H1 (cell line): ENCODE measurements around the gene MEP1A. TPM values are rescaled to one million over a fixed set of nuclear protein-coding genes. Genes with fewer than 3 reads are reported as not detected.

ENCODE experiments used
- EGR1 ChIP-seq: IDR thresholded peaks from 2 replicates; pipeline ENCODE4 v1.6.1; 2011; ENCODE audit warnings: low read depth, low read length, borderline replicate concordance
- JUND ChIP-seq: IDR thresholded peaks from 2 replicates; pipeline ENCODE4 v1.6.1; 2011; ENCODE audit warnings: mild to moderate bottlenecking, improper control_type of control experiment, low read length
- KDM5A ChIP-seq: fragments of 200-600 bp; IDR thresholded peaks from 2 replicates; pipeline ENCODE4 v1.7.1; 2012; ENCODE audit warnings: mild to moderate bottlenecking, low read length, inconsistent platforms, mixed read lengths
- POLR2A ChIP-seq, 2 experiments: IDR thresholded peaks; 1 replicate in 1 of 2; 2 replicates in 1 of 2; pipeline ENCODE4 v1.6.1; 2011; ENCODE audit warnings: low read depth in 2 of 2, low read length in 2 of 2, mild to moderate bottlenecking in 2 of 2; ENCODE audit errors: control extremely low read depth in 1 of 2
- POLR2AphosphoS5 ChIP-seq: IDR thresholded peaks from 2 replicates; pipeline ENCODE4 v1.6.1; 2011; ENCODE audit warnings: low read depth, low read length
- TAF1 ChIP-seq: IDR thresholded peaks from 2 replicates; pipeline ENCODE4 v1.6.1; 2011; ENCODE audit warnings: mild to moderate bottlenecking, low read depth, low read length
- TCF12 ChIP-seq: IDR thresholded peaks from 2 replicates; pipeline ENCODE4 v1.6.1; 2011; ENCODE audit warnings: low read depth, mild to moderate bottlenecking, low read length
- polyA plus RNA-seq, 7 experiments: library from polyadenylated mRNA; depleted of rRNA in 3 of 7; stranded (reverse) in 5 of 7; unstranded in 2 of 7; fragments of >200 nt in 5 of 7; fragments of 200-250 nt in 2 of 7; gene quantifications; 1 replicate in 5 of 7; 2 replicates in 1 of 7; 4 replicates in 1 of 7; pipeline versions ENCODE4 v1.2.1 to v1.2.3, GENCODE V29; 2011 to 2013; ENCODE audit warnings: missing spikeins in 2 of 7, mixed read lengths in 2 of 7
- total RNA-seq: library from RNA; stranded (reverse); fragmentation: NEBNext Ultra II Directional; extraction: Animal tissue kit (Norgen Biotek cat#: 25700); gene quantifications from 2 replicates; pipeline ENCODE4 v1.2.1, GENCODE V29; 2021
- TF ChIP-seq, protein P1 (sequence below): fragments of 300-600 bp; sonication (generic); IDR thresholded peaks from 2 replicates; pipeline ENCODE4 v1.7.1; 2012; ENCODE audit warnings: low read length, moderate library complexity, mild to moderate bottlenecking, inconsistent platforms; ENCODE audit not compliant: insufficient replicate concordance

The MEP1A gene
- total and polyA plus RNA-seq, 2 of the 8 experiments (the other 6 are each of a cell fraction or from before 2014, with no cell fraction given): 0.03 TPM; not detected in 1

DNA sequence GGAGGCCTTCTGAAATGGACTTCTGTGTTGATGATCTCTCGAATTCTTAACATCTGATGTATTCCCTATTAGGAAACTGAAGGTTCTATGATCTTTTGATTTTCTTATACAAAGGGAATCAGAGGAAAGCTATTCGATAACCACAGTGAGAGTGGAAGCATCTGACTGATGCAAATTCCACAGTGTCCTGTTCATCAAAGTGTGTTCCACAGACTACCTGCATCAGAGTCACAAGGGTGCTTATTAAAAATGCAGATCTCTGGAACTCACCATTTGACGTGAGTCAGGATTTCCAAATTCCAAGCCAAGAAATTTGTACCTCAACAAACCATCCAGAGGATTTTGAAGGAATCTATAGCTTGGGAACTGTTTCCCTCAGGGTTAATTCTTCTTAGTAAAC, 4.4 kb upstream of the MEP1A start (continued):
- TF ChIP-seq, protein P1, sequence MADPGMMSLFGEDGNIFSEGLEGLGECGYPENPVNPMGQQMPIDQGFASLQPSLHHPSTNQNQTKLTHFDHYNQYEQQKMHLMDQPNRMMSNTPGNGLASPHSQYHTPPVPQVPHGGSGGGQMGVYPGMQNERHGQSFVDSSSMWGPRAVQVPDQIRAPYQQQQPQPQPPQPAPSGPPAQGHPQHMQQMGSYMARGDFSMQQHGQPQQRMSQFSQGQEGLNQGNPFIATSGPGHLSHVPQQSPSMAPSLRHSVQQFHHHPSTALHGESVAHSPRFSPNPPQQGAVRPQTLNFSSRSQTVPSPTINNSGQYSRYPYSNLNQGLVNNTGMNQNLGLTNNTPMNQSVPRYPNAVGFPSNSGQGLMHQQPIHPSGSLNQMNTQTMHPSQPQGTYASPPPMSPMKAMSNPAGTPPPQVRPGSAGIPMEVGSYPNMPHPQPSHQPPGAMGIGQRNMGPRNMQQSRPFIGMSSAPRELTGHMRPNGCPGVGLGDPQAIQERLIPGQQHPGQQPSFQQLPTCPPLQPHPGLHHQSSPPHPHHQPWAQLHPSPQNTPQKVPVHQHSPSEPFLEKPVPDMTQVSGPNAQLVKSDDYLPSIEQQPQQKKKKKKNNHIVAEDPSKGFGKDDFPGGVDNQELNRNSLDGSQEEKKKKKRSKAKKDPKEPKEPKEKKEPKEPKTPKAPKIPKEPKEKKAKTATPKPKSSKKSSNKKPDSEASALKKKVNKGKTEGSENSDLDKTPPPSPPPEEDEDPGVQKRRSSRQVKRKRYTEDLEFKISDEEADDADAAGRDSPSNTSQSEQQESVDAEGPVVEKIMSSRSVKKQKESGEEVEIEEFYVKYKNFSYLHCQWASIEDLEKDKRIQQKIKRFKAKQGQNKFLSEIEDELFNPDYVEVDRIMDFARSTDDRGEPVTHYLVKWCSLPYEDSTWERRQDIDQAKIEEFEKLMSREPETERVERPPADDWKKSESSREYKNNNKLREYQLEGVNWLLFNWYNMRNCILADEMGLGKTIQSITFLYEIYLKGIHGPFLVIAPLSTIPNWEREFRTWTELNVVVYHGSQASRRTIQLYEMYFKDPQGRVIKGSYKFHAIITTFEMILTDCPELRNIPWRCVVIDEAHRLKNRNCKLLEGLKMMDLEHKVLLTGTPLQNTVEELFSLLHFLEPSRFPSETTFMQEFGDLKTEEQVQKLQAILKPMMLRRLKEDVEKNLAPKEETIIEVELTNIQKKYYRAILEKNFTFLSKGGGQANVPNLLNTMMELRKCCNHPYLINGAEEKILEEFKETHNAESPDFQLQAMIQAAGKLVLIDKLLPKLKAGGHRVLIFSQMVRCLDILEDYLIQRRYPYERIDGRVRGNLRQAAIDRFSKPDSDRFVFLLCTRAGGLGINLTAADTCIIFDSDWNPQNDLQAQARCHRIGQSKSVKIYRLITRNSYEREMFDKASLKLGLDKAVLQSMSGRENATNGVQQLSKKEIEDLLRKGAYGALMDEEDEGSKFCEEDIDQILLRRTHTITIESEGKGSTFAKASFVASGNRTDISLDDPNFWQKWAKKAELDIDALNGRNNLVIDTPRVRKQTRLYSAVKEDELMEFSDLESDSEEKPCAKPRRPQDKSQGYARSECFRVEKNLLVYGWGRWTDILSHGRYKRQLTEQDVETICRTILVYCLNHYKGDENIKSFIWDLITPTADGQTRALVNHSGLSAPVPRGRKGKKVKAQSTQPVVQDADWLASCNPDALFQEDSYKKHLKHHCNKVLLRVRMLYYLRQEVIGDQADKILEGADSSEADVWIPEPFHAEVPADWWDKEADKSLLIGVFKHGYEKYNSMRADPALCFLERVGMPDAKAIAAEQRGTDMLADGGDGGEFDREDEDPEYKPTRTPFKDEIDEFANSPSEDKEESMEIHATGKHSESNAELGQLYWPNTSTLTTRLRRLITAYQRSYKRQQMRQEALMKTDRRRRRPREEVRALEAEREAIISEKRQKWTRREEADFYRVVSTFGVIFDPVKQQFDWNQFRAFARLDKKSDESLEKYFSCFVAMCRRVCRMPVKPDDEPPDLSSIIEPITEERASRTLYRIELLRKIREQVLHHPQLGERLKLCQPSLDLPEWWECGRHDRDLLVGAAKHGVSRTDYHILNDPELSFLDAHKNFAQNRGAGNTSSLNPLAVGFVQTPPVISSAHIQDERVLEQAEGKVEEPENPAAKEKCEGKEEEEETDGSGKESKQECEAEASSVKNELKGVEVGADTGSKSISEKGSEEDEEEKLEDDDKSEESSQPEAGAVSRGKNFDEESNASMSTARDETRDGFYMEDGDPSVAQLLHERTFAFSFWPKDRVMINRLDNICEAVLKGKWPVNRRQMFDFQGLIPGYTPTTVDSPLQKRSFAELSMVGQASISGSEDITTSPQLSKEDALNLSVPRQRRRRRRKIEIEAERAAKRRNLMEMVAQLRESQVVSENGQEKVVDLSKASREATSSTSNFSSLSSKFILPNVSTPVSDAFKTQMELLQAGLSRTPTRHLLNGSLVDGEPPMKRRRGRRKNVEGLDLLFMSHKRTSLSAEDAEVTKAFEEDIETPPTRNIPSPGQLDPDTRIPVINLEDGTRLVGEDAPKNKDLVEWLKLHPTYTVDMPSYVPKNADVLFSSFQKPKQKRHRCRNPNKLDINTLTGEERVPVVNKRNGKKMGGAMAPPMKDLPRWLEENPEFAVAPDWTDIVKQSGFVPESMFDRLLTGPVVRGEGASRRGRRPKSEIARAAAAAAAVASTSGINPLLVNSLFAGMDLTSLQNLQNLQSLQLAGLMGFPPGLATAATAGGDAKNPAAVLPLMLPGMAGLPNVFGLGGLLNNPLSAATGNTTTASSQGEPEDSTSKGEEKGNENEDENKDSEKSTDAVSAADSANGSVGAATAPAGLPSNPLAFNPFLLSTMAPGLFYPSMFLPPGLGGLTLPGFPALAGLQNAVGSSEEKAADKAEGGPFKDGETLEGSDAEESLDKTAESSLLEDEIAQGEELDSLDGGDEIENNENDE: no peak
- TF ChIP-seq TCF12 (no peak), KDM5A (no peak), JUND (no peak), EGR1 (no peak), TAF1 (no peak), POLR2A (IDR thresholded peaks at IDR 0.05; ENCODE audit: control extremely low read depth in 1 of 2, low read depth in 2 of 2, low read length in 2 of 2) (no peak), POLR2AphosphoS5 (no peak)
